Mucosa of descending colon (tissue), 3 donors: ENCODE results near the gene NPFFR1. TPM values are rescaled to one million over a fixed set of nuclear protein-coding genes. Genes with fewer than 3 reads are reported as not detected.

Source experiments
- ATAC-seq: fragments of 200-7000 bp; cut with Tn5 transposase; one replicate; pipeline ENCODE4 v1.9.1; 2020; ENCODE audit warnings: mild to moderate bottlenecking, moderate library complexity
- DNase-seq, 3 donors: peaks; one replicate each; pipeline ENCODE4 v3.0.0-alpha.2; 2020
- H3K36me3 ChIP-seq: fragments of 200-600 bp; one replicate; pipeline ENCODE4 v1.8.0; 2021; ENCODE audit warnings: low read depth, mild to moderate bottlenecking
- H3K4me1 ChIP-seq: fragments of 200-600 bp; one replicate; pipeline ENCODE4 v1.8.0; 2021; ENCODE audit warnings: low read depth, mild to moderate bottlenecking
- H3K4me3 ChIP-seq: fragments of 200-600 bp; one replicate; pipeline ENCODE4 v1.8.0; 2021; ENCODE audit warnings: mild to moderate bottlenecking
- H3K9me3 ChIP-seq: fragments of 200-600 bp; one replicate; pipeline ENCODE4 v1.8.0; 2021; ENCODE audit warnings: mild to moderate bottlenecking
- CTCF ChIP-seq: fragments of 200-600 bp; IDR thresholded peaks from one replicate; pipeline ENCODE4 v1.8.0; 2022; ENCODE audit warnings: antibody characterized with exemption, mild to moderate bottlenecking
- intact Hi-C, 2 donors: fragments of 100-400 bp; cut with DNase I in 1 of 2; cut with micrococcal nuclease in 1 of 2; formaldehyde crosslinking; loops; one replicate each; pipeline versions ENCODE4 v1.11.0 to v1.11.1; 2022; cut with DNase I, micrococcal nuclease
- total RNA-seq, 3 donors: library from RNA; stranded (reverse); fragmentation: NEBNext Ultra II Directional in 2 of 3; extraction: Animal tissue kit (Norgen Biotek cat#: 25700) in 2 of 3; gene quantifications; one replicate each; pipeline versions ENCODE4 v1.2.1 to v1.2.4, GENCODE V29; 2021 to 2023
- donor health status: DM: no; HTN: no; CAD: no; lungs with moderate emphysema.
- donor health status: DM: no; HTN: no; CAD: no.
- donor health status: DM: no; HTN: yes; CAD: no.

The NPFFR1 gene
- total RNA-seq, 3 donors from 2014 or later, result 0.06 to 0.10 (median 0.06) TPM

- Histone ChIP-seq H3K36me3 (no peaks in the 10 kb centered on the region), H3K4me3 (no peak overlapping the region), H3K4me1 (no peaks in the 10 kb centered on the region), H3K9me3 (no peaks in the 10 kb centered on the region)
- DNase-seq, result no peak
- intact Hi-C loops, result no loop called here
- TF ChIP-seq CTCF, result no peak
- ATAC-seq, result no peak
These were observed 28.4 kb upstream of the NPFFR1 start for GRCh38 chr10:70312249-70312648.

- DNase-seq (no peak), ATAC-seq (no peak)
- Histone ChIP-seq H3K4me1 (no peaks in the 10 kb centered on the region), H3K36me3 (no peaks in the 10 kb centered on the region), H3K4me3 (no peak overlapping the region), H3K9me3 (no peaks in the 10 kb centered on the region)
- intact Hi-C loops, result no loop called here
- TF ChIP-seq CTCF, result no peak
These were observed 27.9 kb upstream of the NPFFR1 start for GRCh38 chr10:70311698-70312097.

DNA sequence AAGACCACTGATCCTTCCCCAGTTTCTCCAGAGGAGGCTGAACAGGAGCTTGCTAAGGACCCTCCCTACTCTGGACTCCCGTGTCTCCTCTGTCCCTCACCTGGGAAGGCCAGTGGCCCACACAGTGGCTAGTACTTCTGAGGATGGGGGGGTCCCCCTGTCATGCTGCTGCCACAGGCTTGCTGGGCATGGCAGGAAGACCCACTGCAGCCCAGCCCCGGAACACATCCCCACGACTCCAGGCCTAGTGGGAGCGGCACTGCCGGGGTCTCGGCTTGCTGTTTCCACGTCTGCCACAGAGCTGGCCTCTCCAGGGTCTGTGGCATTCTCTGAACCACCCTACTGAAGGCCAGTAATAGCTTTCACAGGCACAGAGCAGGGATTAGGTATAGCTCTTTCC lies 25.9 kb upstream of the NPFFR1 start:
- no peak for TF ChIP-seq CTCF
- DNase-seq, result no peak
- ATAC-seq, result no peak
- Histone ChIP-seq H3K4me3 (no peak overlapping the region), H3K4me1 (no peaks in the 10 kb centered on the region), H3K36me3 (no peaks in the 10 kb centered on the region), H3K9me3 (no peaks in the 10 kb centered on the region)
- intact Hi-C loops, result no loop called here

DNA sequence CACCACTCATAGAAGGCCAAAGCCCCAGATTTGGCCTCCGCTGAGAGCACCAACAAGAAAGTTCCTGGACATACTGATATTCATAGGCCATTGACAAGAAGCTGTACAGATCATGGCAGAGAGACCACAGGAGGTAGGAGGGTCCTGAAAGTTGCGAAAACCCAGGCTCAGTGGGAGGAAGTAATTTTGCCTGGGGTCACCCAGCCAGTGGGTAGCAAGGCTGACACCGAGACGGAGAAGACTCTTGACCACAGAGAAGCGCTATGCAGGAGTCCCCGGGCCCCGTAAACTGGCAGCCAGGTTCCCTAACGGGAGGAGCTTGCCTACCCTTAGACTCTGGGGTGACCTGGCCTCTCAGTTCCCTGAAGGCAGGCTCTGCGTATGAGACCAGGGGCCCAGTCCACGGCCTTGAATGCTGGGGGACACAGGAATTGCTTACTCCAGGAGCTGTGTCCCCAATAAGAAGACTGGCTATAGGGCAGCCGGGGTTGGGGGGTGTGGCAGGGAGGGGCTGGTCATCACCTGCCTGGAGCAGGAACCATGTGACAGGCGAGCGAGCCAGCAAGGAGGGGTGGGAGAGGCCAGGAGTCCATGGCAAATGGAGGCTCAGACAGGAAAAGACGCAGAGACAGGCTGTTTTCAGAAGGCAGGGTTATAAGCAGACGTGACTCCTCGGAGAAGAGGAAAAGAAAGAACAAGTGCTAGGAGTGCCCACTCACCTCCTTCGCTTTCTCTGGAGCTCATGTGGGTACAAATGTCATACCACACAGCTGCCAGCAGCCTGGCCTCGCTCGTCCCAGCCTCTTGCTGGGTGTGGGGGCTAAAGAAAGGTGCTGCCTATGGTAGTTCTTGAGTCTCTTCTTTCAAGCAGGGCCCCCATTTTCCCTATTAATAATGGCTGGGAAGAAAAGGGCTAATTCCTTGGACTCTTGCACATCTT lies 24.6 kb upstream of the NPFFR1 start:
- Histone ChIP-seq H3K36me3 (no peaks in the 10 kb centered on the region), H3K9me3 (no peaks in the 10 kb centered on the region), H3K4me3 (no peak overlapping the region), H3K4me1 (no peaks in the 10 kb centered on the region)
- ATAC-seq (peak; percentile 44), DNase-seq (peak in 2 of 3 donors; percentile 34 to 46)
- intact Hi-C loops, result no loop called here
- no peak for TF ChIP-seq CTCF

DNA sequence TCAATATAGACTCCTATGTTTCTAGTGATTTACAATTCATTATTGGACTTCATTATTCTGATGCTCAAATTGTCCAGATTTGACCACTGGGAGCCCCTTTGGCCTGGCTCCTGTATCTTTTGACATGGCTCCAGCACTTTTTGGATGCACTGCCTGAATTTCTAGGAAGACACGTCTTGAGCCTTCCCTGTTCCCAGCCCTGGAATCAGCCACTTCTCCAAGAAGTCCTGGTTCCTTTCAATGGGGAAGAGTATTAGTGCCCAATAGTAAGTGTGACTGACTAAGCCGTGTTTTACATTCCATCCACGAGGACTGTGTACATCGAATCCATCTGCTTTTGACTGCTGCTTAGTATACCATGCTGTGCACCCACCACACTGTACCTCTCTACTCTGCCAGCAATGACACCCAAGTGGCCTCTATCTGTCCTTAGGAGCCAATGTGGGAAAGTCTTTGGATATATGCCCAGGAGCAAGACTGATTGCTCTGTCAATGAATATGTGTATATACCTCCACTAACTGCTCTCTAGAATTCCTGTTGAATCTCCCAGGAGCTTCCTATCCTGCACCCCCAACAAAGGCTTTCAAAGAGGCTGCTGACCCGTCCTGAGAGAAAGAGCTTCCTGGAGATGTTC lies 23.2 kb upstream of the NPFFR1 start:
- Histone ChIP-seq H3K9me3 (no peaks in the 10 kb centered on the region), H3K36me3 (no peaks in the 10 kb centered on the region), H3K4me3 (no peak overlapping the region), H3K4me1 (no peaks in the 10 kb centered on the region)
- TF ChIP-seq CTCF, result no peak
- DNase-seq (no peak), ATAC-seq (no peak)
- intact Hi-C loops, result no loop called here
